NCI-H2171 (cell line): ENCODE measurements around the gene SPATA31D1.
"Not testable (repeated sequence)": the region's sequence is repeated elsewhere in the genome, so short reads cannot be mapped to it uniquely, and the experiment has no call there.

Experiments
- DNase-seq: peaks from one replicate; lab custom pipeline; 2025; lab: John Stamatoyannopoulos, UW

The SPATA31D1 gene

DNA sequence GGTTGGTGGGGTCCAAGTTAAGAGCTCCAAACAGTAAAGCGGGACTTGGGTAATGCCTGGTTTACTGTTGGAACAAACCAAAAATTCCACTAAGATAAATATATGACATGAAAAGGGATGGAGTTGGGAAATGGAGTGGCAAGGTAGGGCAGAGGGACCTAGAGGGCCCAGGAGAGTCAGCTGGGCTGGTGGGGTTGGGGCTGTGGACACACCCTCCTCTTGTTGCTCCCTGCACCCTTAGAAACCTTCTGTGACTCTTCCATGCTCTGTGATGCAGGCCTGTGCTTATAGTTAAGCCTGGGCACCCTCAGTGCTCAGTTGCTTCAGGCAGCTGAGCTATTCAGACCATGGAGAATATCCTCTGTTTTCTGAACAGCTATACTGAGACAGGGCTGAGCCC lies at the start of gene SPATA31D1:
Gene SPATA31D1, plus strand, starts transcription at position 301 of the 400 bp plus-strand sequence. Its CDS starts 47 bp downstream, at position 348.
- not testable (repeated sequence) for DNase-seq

DNA sequence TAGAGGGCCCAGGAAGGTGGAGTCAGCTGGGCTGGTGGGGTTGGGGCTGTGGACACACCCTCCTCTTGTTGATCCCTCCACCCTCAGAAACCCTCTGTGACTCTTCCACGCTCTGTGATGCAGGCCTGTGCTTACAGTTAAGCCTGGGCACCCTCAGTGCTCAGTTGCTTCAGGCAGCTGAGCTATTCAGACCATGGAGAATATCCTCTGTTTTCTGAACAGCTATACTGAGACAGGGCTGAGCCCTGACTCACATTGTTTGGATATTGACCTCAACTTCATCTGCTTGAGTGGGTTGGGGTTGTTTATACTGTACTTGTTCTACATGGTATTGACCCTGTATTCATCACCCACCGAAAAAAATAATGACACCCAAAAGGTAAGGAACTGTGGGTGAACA lies 45.2 kb upstream of the SPATA31D1 start, which contains the start of gene SPATA31D3:
Gene SPATA31D3, plus strand, starts transcription at position 108 of the 400 bp plus-strand sequence. Its CDS starts 86 bp downstream, at position 194.
- DNase-seq = not testable (repeated sequence)

DNA sequence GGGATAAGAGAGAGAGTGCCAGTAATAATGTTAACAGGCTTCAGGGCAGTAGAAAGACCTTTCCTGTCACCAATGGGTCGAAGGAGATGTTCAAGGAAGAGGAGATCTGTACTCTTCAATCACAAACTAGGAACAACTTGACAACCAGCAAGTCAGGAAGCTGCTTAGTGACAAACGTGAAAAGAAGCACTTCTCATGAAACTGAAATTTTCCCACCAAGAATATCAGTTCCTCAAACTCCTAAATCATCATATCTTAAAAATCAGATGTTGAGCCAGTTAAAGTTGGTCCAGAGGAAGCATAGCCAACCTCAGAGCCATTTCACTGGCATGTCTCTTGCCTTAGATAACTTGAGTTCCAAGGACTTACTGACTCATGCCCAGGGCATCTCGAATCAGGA lies 39.9 kb upstream of the SPATA31D1 start:
- DNase-seq = not testable (repeated sequence)

DNA sequence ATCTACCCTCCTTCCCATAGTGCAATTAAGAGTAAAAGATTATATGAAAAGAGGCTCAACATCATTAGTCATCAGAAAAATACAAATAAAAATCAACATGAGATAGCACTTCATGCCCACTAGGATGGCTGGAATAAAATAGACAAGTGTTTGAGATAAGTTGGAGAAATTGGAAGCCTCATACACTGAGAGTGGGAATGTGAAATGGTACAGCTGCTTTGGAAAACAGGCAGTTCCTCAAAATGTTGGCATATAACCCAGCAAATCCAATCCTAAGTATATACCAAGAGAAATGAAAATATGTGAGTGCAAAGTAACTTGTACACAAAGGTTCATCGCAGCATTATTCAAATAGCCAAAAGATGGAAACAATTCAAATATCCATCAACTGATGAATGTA lies 35.5 kb upstream of the SPATA31D1 start:
- DNase-seq = no peak

DNA sequence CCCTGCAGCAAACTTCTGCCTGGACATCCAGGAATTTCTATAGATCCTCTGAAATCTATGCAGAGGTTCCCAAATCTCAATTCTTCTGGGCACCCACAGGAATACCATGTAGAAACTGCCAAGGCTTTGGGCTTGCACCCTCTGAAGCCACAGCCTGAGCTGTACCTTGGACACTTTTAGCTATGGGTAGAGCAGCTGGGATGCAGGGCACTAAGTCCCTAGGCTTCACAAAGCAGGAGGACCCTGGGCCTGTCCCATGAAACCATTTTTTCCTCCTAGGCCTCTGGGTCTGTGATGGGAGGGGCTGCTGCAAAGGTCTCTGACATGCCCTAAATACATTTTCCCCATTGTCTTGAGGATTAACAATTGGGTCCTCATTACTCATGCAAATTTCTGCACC lies 32.9 kb upstream of the SPATA31D1 start:
- DNase-seq = no peak

DNA sequence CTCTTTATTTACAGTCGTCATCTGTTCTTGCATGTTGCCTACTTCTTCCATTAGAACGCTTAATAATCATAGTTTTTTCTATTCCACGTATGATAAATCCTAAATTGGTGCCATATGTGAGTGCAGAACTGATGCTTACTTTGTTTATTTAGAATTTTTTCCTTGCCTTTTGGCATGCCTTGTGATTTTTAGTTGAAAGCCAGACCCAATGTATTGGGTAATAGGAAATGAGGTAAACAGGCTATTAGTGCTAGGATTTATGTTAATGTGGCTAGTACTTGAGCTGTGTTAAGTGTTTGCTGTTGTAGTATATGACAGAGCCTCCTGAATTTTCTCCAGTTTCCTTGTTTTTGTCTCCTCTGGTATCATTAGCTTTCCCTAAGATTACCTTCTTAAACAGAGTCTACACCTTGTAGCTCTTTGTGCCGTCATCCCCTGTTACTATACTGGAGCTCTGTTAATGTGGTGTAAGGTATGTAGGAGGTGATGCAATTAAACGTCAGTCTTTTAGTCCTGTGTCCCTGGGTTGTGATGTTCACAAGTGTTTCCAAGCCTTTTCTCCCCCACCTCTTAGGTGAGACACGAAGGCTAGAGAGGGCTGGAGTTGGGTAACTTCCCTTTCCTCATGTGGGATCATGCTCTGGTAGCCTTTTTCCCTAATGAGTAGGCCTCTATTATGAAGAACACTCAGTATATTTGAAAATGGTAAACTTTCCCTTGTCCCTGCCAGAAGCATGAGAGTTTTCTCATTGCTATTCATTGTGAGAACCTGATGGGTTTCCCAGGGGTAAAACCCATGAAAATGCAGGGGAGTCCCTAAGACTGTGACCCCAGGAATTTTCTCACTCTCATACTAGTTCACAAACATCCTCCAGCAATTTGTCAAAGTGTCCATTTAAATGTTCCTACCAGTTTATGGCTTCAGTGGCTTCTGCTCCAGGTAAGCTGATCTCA lies 24.1 kb upstream of the SPATA31D1 start:
- no peak for DNase-seq

DNA sequence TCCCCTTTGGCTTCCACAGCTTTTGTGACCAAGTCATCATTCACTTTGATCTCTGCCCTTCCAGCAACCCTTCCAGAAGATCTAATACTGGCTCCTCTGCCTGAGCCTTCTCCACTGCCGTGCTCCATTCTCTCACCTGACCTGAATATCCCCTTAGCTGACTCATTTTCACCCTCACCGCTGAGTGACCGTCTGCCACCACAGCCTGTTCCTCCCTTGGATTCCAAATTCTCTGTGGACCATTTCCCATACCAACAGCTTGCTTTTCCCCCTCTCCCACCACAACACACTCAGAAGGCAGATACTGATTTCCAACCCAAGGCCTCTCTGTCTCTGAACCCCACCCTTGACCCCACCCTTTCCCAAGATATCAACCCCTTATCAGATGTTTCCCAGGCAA lies 20.5 kb upstream of the SPATA31D1 start:
- DNase-seq = no peak

DNA sequence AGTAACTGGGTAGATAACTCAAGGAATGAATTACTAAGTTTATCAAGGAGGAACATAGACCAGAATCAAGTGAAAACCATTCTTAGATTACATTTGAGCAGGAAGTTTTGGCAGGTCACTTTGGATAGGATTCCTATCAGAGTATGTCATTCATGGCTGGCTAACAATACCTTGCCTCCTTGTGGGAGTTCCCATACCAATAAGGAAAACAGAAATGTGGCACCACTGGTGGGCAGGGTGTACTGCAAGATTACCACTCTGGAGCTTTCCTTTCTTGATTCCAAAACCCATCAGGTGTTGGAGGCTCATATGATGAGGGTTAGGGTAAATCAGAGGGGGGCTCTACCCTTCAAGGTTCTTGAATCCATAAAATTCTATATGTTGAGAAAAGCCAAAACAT lies 18.6 kb upstream of the SPATA31D1 start:
- DNase-seq = no peak

DNA sequence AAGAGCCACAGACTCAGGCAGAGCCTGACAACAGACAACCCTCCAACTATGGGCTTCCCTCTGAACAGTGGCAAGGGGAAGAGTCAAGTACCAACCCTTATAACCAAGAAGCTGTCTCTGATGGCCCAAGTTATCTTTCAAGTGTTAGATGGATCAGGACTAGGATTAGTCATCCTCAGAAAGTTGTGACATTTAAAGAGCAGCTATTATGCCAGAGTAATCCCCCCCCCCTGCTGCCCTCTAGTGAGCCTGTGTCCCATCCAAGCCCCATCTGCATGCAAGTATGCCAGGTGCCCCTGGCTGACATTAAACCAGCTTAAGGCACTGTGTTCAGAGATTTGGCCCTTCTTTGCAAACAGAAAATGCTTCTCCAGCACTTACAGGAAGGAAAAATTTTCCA lies 16.8 kb upstream of the SPATA31D1 start:
- no peak for DNase-seq

DNA sequence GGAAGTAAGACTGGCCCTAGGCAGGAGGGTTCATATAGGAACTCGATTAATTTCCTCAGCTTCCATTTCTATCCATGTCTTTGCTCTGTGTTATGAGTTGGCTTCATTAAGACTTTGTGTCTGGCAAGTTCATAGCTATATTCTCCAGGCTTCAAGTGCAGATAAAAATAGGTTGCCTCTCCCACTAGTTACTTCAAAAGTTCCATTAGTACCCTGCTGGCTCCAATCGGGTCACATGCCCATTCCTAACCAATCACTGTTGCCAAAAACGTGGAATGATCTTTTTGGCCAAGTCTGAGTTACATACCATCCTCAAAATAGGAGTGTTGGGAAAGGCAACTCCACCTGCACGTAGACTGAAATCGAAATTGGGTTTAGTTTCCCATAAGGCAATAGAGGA lies 13.8 kb upstream of the SPATA31D1 start:
- DNase-seq = no peak

DNA sequence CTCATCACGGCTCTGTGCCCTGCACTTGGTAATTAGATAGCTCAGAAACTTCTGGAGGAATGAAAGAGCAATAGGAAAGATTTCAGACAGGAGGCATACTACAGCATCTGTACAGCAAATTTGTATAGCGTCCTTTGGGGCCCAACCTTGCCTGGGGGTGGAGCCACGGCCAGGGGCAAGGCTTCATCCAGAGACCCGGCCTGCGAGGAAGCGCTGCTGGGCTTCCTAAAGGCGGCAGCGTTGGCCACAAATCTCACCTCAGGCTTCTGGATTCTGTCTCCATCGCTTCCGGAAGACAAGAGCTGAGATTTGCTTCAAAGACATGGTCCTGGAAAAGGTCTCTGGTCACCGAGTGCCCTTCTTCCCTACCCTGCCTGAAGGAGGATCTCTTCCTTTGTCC lies 12.2 kb upstream of the SPATA31D1 start:
- DNase-seq = no peak

DNA sequence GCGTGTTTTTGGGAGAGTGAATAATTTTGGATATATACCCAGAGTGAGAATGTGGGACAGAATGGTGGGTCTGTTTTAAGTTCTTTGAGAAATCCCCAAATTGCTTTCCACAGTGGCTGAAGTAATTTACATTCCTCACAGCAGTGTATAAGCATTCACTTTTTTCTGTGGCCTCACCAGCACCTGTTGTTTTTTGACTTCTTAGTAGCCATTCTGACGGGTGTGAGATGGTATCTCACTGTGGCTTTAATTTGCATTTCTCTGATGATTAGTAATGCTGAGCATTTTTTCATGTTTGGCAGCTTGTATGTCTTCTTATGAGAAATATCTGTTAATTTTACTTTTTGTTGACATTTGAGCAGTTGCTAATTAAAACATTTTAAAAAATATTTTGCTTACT lies 9.4 kb upstream of the SPATA31D1 start:
- DNase-seq = no peak

DNA sequence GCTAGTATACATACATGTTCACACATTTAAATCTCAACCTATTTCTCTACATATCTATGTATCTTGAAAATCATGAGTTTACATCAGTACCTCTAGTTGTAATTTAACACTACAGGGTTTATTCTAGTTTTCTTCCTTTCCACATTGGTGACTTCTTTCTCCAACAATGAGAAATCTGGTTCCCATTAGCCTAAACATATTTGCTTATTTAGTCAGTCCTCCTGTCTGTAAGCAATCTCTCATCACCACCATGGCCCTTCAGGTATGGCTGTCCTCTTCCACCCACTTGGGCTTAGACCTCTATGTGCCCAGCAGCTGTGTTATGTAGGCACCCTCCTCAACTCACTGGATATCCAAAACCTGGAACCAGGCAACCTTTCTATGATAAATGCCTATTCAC lies 8.0 kb upstream of the SPATA31D1 start:
- DNase-seq = no peak

DNA sequence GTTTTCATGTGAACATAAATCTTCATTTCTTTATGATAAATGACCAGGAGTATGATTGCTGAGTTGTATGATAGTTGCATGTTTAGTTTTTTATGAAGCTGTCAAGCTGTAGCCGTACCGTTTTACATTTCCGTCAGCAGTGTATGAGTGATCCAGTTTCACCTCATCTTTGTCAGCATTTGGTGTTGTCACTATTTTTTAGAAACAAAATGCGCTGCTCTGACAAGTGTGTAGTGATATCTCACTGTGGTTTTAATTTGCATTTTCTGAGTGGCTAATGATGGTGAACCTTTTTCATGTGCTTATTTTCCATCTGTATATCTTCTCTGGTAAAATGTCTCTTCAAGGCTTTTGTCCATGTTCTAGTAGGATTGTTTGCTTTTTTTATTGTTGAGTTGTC lies 6.7 kb upstream of the SPATA31D1 start:
- no peak for DNase-seq

DNA sequence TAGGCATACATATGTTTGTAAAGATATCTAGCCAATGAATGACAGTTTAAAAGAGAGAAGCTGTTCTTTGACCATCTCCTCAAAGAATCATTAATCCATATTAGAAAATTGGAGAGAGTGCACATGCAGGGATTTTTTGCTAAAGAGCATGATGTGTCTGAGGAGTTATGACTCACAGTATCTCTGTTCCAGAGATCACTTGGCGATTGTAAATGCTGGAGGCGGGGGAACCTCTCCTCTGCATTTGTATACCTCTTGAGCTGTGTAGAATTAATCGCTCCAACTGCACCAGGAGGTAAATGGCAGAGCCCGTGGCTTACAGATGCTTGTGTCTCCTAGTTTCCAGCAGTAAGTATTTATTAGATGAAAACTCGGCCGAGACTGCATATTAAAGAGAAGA lies 3.6 kb upstream of the SPATA31D1 start:
- DNase-seq = no peak

DNA sequence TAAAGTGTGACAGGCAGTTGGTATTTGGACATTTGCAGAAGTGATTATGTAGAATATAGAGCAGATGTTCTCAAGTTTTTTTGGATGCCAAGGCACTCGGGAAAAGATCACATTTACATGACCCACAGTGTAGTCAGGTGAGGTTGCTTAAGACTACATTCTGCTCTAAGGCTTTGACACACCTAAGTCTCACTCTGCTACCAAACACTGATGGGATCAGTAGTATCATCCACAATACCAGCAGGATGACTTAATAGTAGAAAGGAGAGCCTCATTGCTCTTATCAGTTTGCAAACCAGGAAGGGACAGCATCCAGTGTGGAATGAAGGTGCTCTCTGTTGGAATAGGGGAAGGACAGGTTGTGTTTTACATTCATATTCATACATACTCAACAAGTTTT lies 2.5 kb upstream of the SPATA31D1 start:
- no peak for DNase-seq

DNA sequence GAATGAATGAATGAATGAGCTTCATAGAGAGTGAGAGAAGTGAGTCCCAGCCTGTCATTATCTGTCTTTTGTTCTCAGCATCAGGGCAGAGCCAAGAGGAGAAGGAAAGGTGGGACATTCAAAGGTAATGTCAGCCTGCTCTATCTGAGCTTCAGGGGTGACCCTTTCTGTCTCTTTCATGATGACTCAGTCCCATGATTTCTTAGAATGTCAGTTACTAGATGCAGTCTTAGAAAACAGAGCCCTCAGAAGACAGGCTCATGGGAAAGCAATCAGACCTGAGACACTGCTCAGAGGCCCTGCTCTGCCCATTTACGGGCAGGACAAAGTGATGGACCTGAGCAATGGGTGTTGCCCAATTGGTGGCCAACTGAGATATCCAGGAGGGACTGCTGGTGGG lies 1.1 kb downstream of the SPATA31D1 start:
- DNase-seq = no peak

DNA sequence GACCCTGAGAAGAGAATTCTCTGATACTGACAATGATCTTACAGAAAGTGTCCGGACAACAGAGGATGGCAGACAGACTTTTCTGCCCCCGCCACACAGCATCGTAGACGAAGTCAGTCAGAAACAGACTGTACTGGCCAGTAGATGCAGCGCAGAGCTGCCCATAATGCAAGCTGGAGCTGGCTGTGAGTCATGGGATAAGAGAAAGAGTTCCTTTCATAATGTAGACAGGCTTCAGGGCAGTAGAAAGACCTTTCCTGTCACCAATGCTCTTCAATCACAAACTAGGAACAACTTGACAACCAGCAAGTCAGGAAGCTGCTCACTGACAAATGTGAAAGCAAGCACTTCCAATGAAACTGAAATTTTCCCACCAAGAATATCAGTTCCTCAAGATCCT lies 5.1 kb downstream of the SPATA31D1 start:
- no peak for DNase-seq

DNA sequence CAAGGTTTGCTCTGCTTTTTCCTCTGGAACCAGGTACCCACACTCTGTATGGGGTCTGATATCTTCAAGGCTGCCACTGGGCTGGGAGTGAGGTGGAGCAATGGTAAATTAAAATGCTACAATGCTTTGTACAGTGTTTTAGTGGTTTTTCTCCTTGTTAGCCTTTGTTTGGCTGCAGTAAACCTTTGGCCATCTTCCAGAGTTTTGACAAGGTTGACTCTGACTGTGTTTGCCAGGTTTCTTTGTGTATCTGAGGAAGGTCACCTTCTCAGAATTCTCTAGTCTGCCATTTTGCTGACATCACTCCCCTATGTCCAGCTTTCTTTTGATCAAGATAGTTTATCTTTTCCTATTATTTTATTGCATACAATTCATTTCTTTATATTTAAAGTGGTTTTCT lies 11.2 kb downstream of the SPATA31D1 start:
- DNase-seq = no peak

DNA sequence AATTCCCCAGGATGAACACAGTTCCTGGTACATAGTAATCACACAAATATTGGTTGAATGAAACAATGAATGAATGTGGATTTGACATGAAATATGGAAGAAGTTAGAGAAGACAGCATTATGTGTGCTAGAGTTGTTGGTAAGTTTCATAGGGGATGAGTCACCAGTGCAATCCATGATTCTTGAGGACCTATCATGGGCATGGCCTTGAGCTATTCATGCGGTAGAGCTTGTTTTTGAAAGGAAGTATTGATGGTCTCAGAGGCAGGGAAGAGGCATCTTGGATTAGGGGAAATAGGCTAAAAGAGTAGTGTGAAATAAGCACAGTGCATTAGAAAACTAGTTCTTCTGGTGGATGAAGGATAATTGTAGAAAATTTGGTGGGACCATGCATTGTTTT lies 22.1 kb downstream of the SPATA31D1 start:
- no peak for DNase-seq

DNA sequence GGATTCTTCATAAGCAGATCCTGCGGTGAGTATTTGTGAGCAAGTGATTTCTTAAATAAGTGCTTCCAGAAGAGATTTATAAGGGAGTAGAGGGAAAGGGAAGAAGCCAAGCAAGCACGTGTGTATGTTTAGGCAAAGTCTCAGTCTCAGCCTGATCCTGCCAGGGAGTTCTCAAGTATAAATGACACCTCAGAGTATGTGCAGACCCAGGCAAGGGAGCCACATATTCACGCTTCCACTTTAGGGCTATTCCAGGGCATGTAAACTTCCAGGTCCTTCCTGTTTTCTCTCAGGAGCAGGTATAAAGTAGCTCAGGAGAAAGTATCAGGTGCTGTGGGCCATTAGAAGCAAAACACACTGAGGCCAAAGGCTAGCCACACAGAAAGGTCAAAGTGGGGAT lies 22.6 kb downstream of the SPATA31D1 start:
- no peak for DNase-seq

DNA sequence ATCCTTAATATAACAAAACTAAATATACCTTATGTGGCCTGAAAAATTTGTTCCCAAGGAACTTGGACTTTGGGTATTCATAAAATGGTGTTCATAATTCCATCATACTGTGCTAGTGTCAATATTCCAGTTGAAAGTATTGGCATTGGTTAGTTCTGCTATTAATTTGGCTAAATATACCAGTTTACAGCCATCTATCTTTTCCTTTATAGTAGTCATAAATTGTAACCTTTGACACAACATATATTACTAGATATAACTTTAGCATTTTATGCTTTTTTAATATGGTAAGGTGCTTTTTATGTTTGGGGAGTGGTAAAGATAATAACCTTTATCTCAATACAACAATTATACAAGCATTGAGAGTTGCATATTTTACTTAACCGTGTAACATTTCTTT lies 23.7 kb downstream of the SPATA31D1 start:
- DNase-seq = no peak

DNA sequence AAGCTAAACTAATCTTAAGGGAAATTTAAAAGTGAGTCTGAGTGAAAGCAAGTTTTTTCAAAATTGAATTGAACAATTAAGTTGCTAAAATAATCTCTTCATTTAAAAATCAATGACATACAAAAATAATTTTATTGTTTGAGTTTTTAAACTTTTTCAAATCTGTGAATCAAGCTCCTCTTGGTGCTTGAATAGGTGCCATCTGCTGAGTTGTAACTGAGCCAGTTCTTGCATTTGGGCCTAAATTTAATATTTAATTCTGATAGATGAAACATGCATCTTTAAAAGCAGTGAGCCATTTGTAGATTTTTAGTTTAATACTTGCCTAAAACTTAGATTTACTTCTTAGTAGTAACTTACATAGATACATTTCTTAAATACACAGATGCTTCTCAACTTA lies 31.8 kb downstream of the SPATA31D1 start:
- no peak for DNase-seq

DNA sequence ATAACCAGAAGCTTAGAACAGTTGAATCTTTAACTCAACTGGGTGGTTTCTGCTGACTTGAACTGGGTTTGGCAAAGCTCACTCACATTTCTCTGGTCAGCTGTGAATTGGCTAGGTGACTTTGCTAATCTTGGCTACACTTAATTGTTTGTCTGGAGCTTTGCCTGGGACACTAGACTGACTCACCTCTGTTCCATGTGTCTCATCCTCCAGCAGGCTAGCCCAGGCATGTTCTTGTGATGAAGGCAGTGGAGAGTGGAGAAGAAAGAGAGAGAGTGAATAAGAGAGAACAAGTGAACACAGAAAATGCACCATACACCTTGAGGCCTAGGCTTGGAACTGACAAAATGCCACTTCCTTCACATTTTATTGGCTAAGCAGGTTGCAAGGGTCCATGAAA lies 32.6 kb downstream of the SPATA31D1 start:
- DNase-seq = no peak
